Measurements from ENCODE around the gene GNRH2.
"Not testable (repeated sequence)": the region's sequence is repeated elsewhere in the genome, so short reads cannot be mapped to it uniquely, and the experiment has no call there.

The GNRH2 gene

DNA sequence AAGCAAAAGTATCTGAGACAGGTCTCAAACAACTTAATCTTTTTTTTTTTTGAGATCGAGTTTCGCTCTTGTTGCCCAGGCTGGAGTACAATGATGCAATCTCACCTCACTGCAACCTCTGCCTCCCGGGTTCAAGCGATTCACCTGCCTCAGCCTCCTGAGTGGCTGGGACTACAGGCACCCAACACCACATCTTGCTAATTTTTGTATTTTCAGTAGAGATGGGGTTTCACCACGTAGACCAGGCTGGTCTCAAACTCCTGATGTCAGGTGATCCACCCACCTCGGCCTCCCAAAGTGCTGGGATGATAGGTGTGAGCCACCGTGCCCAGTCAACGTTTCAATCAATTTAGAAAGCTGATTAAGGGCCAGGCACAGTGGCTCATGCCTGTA lies 29.8 kb downstream of the GNRH2 start:
- DNase-seq (ENCODE audit: low spot score): not testable (repeated sequence)

- DNase-seq (ENCODE audit: low spot score): no peak
Measured at GRCh38 chr20:3074812-3075211, 31.4 kb downstream of the GNRH2 start.

DNA sequence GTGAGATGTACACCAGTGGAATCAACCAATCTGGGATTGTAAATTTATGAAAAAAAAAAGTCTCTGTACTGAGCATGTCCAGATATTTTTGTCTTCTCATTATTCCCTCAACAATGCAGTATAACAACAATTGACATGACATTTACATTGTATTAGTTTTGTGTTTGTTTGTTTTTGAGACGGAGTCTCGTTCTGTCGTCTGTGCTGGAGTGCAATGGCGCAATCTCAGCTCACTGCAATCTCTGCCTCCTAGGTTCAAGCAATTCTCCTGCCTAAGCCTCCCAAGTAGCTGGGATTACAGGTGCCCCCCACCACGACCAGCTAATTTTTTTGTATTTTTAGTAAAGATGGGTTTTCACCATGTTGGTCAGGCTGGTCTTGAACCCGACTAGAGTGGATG lies 31.9 kb downstream of the GNRH2 start:
- DNase-seq (ENCODE audit: low spot score): not testable (repeated sequence)

DNA sequence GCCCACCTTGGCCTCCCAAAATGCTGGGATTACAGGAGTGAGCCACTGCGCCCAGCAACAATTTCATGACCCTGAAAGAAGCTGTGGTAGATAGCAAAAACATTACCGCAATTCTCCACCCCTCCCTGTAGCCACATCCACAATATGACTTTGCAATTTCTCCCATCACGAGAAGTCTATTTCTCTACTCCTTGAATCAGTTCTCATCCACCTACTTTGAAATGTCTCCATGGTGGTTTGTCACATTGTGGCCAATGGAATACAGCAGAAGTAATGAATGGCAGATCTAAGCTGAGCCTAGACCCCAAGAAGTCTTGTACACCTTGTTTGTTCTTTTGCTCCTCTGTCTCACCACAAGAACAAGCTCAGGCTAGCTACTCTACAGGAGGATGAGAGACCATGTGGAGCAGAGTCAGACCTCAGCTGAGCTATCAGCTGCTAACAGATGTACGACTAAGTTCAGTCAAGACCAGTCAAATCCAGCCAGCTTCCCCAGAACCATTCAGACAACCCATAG lies 34.3 kb downstream of the GNRH2 start:
- DNase-seq (ENCODE audit: low spot score): no peak

DNA sequence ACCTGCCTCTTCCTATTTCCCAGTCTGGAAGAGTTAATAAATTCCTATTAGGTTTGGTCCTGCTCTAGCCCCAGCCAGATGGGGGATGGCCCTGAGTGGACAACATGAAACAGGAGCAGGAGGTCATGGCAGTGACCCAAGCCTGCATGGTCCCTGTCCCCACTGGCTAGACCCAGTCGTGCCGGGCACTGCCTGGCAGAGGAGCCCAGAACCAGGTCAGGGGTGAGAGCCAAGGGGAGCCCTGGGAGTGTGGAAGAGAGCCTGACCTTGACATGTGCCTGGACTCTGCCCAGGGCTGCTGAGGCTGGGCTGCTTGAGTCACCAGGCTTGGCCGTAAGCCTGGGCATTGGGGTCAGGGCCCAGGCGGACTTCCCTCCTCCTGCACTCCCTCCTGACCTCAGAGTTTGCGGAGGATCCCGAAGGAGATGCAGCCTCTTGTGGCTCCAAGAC lies 37.5 kb downstream of the GNRH2 start:
- no peak for DNase-seq (ENCODE audit: low spot score)

DNA sequence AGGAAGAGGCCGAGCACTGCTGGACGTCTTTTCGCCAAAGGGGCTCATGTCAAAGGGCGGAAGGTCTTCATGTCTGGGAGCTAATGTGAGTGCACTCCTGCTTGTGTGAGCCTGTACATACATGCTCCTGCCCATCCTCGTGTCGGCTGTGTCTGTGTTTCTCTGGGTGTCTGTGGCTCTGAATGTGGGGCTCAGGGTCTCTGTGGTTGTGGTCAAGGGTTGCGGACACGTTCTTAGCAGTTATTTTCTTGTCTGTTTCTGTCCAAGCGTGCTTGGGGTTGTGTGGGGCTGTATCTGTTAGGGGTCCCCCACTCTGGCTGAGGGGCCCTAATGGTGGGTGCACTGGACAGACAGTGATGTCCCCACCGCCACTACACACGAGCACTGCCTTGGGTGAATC lies 38.2 kb downstream of the GNRH2 start:
- no peak for DNase-seq (ENCODE audit: low spot score)

- DNase-seq (ENCODE audit: low spot score): no peak
Measured at GRCh38 chr20:3082306-3082951, 39.0 kb downstream of the GNRH2 start.

- peak; percentile 60 for DNase-seq (ENCODE audit: low spot score)
Measured at GRCh38 chr20:3082955-3083952, 39.8 kb downstream of the GNRH2 start.

GRCh38 chr20:3084283-3084985 lies 41.0 kb downstream of the GNRH2 start, which contains the start of gene AVP:
Gene AVP (minus strand): TSS chr20:3084724. CDS start chr20:3084674, 50 bp downstream.
- DNase-seq (ENCODE audit: low spot score): no peak

- no peak for DNase-seq (ENCODE audit: low spot score)
Measured at GRCh38 chr20:3084986-3085360, 41.6 kb downstream of the GNRH2 start.

DNA sequence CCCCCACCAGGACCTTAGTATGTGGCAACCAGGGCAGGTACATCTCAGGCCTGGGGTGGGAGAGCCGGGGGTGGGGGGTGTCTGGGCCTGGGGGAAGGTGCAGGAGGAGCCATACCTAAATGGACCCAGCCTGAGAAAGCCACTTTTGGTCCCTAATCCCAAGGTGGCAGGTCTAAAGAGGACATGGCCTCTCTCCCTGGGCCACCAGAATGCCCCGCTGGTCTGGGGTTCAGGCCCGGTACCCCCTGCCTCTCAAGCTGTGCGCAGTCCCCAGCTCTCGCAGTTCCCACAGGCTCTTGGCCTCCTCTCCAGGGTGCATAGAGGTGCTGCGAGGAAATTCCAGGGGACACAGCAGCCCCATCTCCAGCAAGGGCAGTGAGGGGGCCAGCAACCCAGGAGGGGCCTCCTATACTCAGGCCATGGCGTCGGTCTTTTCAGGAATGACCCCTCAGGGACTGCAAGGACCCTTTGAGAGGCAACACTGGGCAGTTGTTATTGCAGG lies 42.2 kb downstream of the GNRH2 start:
- DNase-seq (ENCODE audit: low spot score): no peak

GRCh38 chr20:3088031-3088430 lies 44.6 kb downstream of the GNRH2 start:
- DNase-seq (ENCODE audit: low spot score): no peak

- DNase-seq (ENCODE audit: low spot score): no peak
Measured at GRCh38 chr20:3090565-3090964, 47.1 kb downstream of the GNRH2 start.

GRCh38 chr20:3092611-3093379 lies 49.4 kb downstream of the GNRH2 start:
- peak; percentile 63 for DNase-seq (ENCODE audit: low spot score)

DNA sequence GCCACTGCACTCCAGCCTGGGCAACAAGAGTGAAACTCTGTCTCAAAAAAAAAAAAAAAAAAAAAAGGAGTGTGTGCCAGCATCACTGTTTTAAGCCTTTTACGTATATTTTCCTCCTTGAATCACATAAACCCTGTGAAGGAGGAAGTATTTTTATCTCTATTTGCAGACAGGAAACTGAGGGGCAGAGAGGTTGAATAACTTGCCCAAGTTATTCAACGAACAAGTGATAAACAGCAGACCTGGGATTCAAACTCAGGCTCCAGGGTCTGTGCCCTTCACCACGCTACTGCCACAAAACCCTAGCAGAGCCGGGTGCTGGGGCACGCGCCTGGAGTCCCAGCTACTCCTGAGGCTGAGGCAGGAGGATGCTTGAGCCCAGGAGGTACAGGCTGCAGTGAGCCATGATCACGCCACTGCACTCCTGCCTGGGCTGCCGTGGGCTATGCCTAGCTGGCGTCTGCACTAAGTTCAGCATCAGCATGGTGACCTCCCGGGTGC lies 50.5 kb downstream of the GNRH2 start:
- DNase-seq (ENCODE audit: low spot score): no peak

DNA sequence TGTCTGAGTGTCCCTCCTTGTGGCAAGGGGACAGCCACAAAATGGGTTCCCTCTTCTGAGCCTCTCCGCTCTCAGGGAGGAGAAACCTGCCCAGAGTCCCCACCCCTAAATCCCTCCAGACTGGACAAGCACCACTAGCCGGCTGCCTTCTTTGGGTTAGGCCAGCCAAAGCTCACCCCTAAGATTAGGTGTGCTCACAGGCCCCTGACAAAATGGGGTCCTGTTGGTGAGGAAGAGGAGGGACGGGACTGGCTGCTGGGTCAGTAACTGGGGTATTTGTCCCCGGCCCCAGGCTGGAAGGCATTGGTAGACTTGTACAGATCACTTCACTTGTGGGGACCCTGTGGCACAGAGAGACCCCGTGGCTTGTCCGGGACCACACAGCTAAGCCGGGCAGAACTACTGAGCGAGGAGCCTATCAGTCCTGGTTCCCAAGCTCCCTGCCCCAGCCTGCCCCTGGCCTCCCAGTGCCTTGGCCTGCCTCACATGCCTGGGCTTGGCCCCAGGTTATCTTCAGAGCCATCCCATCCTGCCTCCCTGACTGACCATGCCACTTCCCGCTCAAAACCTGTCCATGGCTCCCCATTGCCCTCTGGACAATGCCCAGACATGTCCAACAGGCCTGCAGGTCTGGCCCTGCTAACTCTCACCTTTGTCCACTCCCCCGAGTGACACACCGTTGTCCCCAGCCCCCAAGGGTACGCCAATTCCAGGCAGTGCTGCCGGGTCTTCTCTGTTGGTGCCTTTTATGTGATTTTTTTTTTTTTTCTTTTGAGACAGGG lies 51.6 kb downstream of the GNRH2 start:
- no peak for DNase-seq (ENCODE audit: low spot score)
